GM18517 (cell line): Measurements from ENCODE around the gene CYP46A1.

Experiments used
- ATAC-seq: cut with Tn5 transposase; IDR thresholded peaks from one replicate; pipeline ENCODE4 v1.9.1; 2021; ENCODE audit warnings: mild to moderate bottlenecking, moderate library complexity; ENCODE audit not compliant: unreplicated experiment

The CYP46A1 gene

DNA sequence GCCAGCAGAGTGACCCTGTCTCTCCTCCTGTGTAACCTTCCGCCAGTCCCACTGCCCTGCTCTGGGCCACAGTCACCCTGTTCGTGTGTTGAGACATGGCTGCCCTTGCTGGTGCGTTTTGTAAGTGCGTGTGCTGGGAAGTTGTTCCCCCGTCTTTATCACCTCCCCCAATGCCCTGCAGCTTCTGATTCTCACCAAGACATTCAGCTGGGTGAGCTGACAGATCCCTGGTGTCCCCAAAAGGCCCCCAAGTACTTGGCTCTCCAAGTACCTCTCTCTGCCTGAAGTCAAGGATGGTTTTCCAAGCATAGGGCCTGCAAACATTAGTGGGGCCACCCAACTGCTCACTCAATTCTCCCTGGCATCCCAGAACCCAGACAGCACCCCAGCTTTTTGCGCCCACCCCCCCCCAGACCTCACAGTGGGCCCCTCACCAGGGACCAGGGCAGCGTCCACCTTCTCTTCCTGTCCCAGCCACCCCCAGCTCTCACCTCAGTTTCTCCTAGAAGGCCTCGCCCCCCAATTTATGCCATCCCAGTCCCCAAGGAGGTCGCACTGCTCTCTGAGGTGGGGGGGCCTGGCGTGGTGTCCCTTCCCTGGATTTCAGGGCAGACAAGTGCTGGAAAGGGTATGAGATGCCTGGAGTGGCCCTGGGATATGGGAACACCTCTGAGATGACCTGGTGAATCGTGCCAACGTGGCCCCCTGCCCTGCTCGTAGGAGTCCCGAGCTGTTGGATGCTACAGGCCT, 57.3 kb downstream of the CYP46A1 start:
- no peak for ATAC-seq

GRCh38 chr14:99742074-99742473, 58.0 kb downstream of the CYP46A1 start:
- no peak for ATAC-seq

DNA sequence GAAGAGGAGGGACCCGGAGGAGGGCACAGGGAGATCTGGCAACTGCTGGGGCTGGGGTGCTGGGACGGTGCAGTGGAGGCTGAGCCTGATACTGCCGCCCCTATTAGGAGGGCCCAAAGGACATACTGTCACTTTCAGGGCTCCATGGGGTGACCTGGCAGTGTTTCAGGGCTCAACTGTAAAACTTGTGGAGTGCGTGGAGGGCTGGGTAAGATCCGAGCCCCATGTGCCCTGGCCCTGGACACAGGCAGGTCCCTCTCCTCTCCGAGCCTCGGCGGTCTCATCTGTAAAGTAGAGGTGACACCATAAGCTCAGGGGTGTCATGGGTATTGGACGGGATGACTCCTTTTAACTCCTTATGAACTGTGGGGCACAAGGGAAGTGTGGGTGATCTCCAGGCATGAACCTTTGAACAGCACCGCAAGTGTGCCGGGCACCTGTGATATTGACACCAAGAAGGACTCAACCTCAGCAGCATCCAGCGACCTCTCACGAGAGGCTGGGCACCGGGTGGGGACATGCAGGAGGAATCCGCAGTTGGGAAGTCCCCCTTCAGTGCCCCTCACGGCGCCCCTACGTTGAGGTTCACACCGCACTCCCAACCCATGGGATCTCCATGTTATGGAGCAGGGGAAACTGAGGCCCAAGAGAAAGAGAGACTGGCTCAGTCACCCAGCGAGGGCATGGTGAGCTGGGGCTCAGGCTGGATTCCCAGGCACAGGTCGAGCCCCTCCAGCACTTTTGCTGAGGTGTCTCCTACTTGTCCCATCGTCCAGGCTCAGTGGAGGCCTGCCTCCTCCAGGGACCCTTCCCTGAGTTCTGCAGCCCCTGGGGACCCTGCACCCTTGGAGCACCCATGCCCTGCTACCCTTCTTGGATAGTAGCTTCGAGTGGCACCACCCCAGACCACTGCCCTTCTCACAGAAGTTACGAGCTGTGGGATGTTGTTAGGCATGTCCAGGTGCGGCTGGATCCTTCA, 58.7 kb downstream of the CYP46A1 start:
- no peak for ATAC-seq

DNA sequence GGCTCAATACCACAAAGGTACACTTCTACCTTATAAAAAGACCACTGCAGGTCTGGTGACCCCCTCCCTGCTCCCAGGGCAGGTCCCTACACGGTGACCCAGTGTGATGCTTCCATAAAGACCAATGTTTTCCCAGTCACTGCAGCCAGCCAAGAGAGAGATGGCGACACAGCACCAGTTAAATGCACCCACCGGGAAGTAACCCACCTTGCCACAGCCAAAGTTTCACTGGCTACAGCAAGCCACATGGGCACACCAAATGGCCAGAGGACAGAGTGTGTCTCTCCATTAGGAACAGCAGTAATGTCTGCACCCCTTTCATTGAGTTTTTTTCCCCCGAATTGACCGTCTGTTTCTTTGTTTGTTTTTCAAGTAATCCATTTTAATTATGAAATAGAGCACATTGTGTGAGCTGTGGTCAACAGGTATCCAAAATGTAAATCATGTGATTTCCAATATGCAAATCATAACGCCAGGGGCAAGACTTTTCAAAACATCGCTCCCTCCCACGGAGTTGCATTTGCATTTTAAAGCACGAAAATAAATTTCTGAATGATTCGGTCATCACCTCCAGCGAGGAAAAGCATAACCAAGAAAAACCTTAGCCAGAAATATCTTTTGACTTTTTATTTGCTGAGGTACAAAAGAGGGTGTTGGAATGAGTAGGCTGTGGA, 60.2 kb downstream of the CYP46A1 start:
- no peak for ATAC-seq

- no peak for ATAC-seq
These were observed 60.8 kb downstream of the CYP46A1 start for GRCh38 chr14:99744873-99745224.

DNA sequence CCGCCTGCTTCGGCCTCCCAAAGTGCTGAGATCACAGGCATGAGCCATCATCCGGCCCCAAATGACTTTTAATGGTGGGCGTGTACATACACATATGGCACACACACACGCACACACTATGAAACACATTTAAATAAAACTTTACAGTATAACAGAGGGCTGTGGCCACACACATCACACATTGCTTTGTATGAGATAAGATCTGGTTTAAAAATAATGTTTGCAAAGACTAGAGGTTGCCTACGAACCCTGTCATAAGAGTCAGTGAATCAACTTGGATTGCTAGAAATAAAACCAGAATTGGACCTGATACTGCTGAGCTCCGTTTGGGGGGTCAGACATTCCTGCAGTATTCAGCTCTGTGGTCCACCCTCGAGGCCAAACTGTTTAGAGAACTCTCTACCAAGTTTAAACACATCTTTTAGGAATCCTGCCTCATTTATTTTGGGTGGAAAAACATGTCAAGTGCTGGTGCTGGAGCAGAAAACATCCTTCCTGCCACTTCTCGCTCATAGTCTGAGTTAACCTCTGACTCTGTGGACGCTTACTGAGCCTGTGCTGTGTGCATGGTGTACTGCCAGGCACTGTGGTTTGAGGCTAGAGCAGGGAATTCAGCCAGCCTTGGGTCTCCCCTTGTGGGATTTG, 61.3 kb downstream of the CYP46A1 start:
- no peak for ATAC-seq

- ATAC-seq = no peak
These were observed 63.1 kb downstream of the CYP46A1 start for GRCh38 chr14:99747167-99747566.

DNA sequence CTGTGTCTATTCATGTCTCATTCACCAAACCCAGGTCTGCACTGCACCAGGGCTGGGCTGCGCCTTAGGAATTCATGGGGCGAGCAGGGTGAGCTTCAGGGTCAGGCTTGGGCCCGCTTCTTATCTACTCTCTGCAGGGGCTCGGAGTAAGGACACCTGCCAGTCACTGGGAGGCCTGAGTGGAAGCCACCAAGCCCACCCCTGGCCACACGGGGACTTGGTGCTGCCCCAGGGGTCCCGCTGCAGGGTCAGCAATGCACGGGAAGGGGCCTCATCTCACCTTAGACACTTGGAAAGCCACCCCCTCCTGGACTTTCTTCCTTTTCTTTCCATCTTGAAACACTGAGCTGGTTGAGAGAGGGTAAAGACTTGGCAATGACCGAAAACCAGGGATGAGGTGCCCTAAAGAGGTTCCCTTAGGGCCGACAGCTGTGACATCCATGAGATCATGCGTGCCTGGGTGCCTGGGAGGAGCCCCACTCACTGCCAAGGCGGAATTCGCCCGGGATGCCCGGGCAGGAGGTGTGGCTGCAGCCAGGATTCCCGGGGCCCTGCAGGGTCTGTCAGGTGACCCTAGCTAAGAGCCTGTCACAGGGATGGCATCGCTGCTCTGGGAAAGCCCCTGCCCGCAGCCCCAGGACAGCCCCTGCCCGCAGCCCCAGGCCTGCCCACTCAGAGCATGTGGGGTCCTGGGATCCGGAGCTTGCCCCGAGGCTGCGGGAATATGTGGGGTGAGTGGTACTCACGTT, 63.7 kb downstream of the CYP46A1 start:
- ATAC-seq = no peak

DNA sequence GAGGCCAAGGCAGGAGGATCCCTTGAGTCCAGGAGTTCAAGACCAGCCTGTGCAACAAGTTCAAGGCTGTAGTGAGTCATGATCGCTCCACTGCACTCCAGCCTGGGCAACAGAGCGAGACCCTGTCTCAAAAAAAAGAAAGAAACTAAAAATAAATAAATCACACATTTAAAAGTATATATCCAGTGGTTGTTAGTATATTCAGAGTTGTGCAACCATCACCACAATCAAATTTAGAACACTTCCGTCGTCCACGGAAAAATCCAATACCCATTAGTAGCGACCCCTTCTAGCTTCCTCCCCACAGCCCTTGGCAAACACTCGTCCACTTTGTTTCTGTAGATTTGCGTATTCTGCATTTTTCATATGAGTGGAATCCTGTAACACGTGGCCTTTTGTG, 64.4 kb downstream of the CYP46A1 start:
- no peak for ATAC-seq

DNA sequence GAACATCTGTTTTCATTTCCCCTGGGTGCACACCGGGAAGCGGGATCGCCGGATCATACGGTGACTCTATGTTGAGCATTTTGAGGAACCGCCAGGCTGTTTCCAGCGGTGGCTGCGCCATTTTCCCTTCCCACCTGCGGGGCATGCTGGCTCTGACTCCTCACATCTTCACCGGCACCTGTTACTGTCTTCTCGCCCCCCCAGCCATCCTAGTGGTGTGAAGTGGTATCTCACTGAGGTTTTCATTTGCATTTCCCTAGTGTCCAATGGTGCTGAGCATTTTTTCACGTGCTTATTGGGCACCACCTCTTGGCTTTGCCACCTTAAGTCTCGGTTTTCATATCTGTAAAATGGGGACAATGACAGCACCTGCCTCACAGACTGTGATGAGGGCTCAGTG, 65.0 kb downstream of the CYP46A1 start:
- no peak for ATAC-seq

DNA sequence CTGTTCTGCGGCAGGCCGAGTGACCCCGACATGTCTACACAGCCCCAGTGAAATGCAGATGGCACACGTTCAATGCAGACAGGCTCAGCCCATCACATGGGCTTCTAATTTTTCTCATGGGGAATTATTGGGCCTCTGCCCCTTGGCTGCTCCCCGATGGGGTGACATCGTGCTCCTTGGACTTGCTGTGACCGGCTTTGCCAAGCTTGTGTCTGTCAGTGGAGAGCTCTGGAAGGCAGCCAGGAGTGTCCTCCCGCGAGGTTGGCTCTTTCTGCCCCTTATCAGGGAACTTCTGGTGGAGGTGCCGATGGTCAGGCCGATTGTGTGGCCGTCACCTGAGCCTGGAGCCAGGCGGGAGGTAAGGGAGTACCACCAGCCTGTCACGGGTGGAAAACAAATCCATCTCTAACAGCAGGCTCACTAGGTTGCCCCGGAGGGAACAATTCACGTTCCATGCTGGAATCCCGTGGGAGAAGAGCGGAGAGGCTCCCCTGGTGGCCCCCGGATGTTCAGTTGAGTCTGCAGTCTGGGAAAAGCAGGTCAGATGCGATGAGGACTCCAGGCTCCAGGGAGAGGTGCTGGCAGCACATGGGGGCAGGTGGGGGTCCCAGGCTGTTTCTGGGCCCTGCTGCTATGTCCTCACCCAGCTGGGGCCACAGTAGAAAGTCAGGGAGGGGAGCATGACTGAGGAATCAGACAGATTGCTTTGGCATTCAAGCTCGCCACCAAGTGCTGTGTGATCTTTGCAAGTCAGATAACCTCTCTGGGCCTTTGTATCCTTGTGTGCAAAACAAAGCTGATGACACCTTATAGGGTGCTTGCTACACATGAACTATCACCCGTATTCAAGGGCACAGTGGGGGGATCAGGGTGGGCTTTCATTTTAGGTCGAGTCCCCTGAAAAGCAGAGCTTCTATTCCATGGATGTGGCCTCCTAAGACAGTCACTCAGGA, 65.9 kb downstream of the CYP46A1 start:
- no peak for ATAC-seq

DNA sequence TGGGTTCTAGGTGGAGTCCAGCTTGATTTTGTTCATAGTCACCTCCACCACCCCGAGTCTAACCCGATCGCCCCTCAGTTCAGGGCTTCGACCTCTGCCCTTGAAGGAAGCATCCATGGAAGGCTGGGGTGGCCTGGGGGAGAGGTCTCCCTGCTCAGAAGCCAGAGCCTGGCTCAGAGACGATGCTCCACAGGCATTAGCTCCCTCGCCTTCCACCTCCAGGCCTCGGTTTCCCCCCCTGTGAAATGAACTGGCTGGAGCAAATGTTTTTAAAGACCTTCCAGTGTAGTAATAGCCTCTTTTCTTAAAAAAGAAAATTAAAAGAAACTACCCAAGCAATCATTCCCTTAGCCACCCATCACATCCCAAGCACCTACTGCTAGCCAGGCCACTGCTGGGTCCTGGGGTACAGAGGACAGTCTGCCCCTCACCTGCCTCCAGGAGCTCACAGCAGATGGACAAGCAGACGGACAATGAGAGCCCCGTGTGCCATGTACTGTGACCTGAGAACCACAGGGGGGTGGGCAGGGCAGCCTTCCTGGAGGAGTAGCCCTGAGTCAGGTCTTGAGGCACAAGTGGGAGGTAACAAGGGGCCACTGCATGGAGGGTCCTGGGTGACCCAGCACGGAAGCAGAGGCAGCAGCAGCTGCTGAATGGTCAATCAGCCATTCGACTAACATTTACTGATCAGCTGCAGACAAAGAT, 66.8 kb downstream of the CYP46A1 start:
- ATAC-seq = no peak

- ATAC-seq = no peak
These were observed 67.7 kb downstream of the CYP46A1 start for GRCh38 chr14:99751539-99752485.

- no peak for ATAC-seq
These were observed 68.5 kb downstream of the CYP46A1 start for GRCh38 chr14:99752486-99753121.

- ATAC-seq = no peak
These were observed 69.4 kb downstream of the CYP46A1 start for GRCh38 chr14:99753225-99754140.
